Nephron (organoid): ENCODE data around the gene PCCA.

Source experiments
- H3K27ac Mint-ChIP-seq, 3 experiments: 2 replicates each; pipeline ENCODE4 v1.8.0; 2020; ENCODE audit warnings: mixed read lengths in 3 of 3, mild to moderate bottlenecking in 2 of 3, moderate library complexity in 1 of 3
- H3K27me3 Mint-ChIP-seq: 2 replicates; pipeline ENCODE4 v1.8.0; 2021; ENCODE audit warnings: low read depth, mild to moderate bottlenecking, moderate library complexity, mixed read lengths
- H3K36me3 Mint-ChIP-seq: 2 replicates; pipeline ENCODE4 v1.8.0; 2020; ENCODE audit warnings: low read depth, mixed read lengths
- H3K4me1 Mint-ChIP-seq: 2 replicates; pipeline ENCODE4 v1.8.0; 2020; ENCODE audit warnings: mixed read lengths
- H3K4me3 Mint-ChIP-seq, 3 experiments: 2 replicates each; pipeline ENCODE4 v1.8.0; 2020; ENCODE audit warnings: mild to moderate bottlenecking in 3 of 3, mixed read lengths in 3 of 3, moderate library complexity in 2 of 3
- H3K9me3 Mint-ChIP-seq: 2 replicates; pipeline ENCODE4 v1.8.0; 2020; ENCODE audit warnings: mixed read lengths
- CTCF ChIP-seq, 3 experiments: fragments of 200-600 bp; sonication (generic); IDR thresholded peaks; one replicate each; pipeline ENCODE4 v1.5.0; 2021; ENCODE audit warnings: antibody characterized with exemption in 3 of 3; ENCODE audit not compliant: unreplicated experiment in 3 of 3

PCCA gene

DNA sequence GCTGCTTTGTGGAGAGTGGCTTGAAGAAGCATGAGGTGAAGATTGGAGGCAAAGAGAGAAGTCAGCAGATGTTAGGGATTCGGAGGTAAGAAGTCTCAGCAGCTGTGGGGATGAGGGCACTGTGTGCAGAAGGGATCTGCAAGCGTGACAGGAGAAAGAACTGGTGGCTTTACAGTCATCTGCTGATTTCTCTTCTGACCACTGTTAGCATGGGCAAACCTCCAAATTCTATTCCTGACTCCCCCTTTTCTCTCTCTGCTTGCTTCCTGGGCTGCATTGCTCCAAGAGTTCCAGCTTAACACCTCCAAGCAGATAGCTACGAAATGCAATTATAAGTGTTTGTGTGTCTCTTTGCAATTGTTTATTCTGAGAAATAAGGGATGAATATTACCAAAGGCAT, 340.1 kb downstream of the PCCA start:
- TF ChIP-seq CTCF (IDR thresholded peaks at IDR 0.05; ENCODE audit: unreplicated experiment in 3 of 3), result no peak
- H3K27me3 Mint-ChIP-seq, result no peaks in the 10 kb centered on the region
- no peaks in the 10 kb centered on the region for H3K9me3 Mint-ChIP-seq
- H3K36me3 Mint-ChIP-seq, result peaks cover 59% of the 10 kb centered on the region
- H3K4me1 Mint-ChIP-seq, result peaks cover 10% of the 10 kb centered on the region
- H3K4me3 Mint-ChIP-seq, result no peak overlapping the region
- no peak overlapping the region for H3K27ac Mint-ChIP-seq

- peaks cover 6% of the 10 kb centered on the region for H3K4me1 Mint-ChIP-seq
- no peaks in the 10 kb centered on the region for H3K27me3 Mint-ChIP-seq
- TF ChIP-seq CTCF (IDR thresholded peaks at IDR 0.05; ENCODE audit: unreplicated experiment in 3 of 3), result no peak
- peaks cover 67% of the 10 kb centered on the region for H3K36me3 Mint-ChIP-seq
- no peak overlapping the region for H3K27ac Mint-ChIP-seq
- no peaks in the 10 kb centered on the region for H3K9me3 Mint-ChIP-seq
- no peak overlapping the region for H3K4me3 Mint-ChIP-seq
Measured at GRCh38 chr13:100432611-100433010, 343.7 kb downstream of the PCCA start.

GRCh38 chr13:100433475-100433874, 344.6 kb downstream of the PCCA start:
- no peak for TF ChIP-seq CTCF (IDR thresholded peaks at IDR 0.05; ENCODE audit: unreplicated experiment in 3 of 3)
- peaks cover 10% of the 10 kb centered on the region for H3K4me1 Mint-ChIP-seq
- H3K27me3 Mint-ChIP-seq, result no peaks in the 10 kb centered on the region
- no peak overlapping the region for H3K4me3 Mint-ChIP-seq
- peaks cover 69% of the 10 kb centered on the region for H3K36me3 Mint-ChIP-seq
- H3K9me3 Mint-ChIP-seq, result no peaks in the 10 kb centered on the region
- no peak overlapping the region for H3K27ac Mint-ChIP-seq

DNA sequence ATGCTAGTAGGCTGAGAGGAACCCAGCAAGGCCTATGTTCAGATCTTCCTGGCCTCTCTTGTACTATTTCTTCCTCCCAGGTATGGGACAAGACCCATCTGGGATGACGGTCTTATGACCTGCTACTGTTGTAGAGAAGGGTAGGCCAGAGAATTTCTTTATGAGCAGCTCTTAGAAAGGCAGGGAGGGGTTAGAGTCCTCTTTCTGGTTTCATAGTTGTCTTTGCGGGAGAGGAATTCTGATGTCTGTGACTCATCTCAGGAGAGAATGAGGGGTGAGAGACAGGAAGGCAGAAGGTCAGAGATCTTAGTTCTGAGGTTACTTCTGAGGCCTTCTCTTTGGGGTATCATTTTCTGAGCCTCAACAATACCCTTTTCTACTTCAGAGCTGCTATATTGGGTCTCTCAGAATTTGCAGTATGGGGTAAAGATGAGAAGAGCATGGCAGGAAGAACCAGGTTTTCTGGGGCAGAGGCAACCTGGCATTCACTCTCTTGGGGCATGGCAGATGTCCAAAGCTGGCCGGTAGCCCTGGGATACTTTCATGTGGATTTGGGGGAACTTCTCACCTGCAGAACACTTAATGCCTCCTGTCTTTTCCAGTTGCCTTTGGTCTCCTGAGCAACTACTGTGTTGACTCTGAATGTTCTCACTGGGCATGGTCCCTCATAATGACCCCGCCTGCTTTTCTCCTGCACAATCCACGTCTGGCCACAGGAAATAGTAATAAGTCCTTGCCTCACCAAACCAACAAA, 345.3 kb downstream of the PCCA start:
- Mint-ChIP-seq H3K4me3 (no peak overlapping the region), H3K4me1 (peaks cover 8% of the 10 kb centered on the region), H3K27me3 (no peaks in the 10 kb centered on the region), H3K36me3 (peaks cover 65% of the 10 kb centered on the region), H3K27ac (no peak overlapping the region), H3K9me3 (no peaks in the 10 kb centered on the region)
- TF ChIP-seq CTCF (IDR thresholded peaks at IDR 0.05; ENCODE audit: unreplicated experiment in 3 of 3), result no peak

GRCh38 chr13:100436099-100436498, 347.2 kb downstream of the PCCA start:
- TF ChIP-seq CTCF (IDR thresholded peaks at IDR 0.05; ENCODE audit: unreplicated experiment in 3 of 3), result no peak
- H3K27me3 Mint-ChIP-seq, result no peaks in the 10 kb centered on the region
- peaks cover 57% of the 10 kb centered on the region for H3K36me3 Mint-ChIP-seq
- H3K27ac Mint-ChIP-seq, result no peak overlapping the region
- H3K4me3 Mint-ChIP-seq, result no peak overlapping the region
- H3K9me3 Mint-ChIP-seq, result no peaks in the 10 kb centered on the region
- H3K4me1 Mint-ChIP-seq, result peaks cover 17% of the 10 kb centered on the region
